ENCODE results near the gene COMTD1. TPM values are rescaled to one million over a fixed set of nuclear protein-coding genes. Genes with fewer than 3 reads are reported as not detected.

COMTD1 gene
- total RNA-seq, 1 donor from 2014 or later, result 17.1 TPM

GRCh38 chr10:75212343-75212742 lies 23.4 kb downstream of the COMTD1 start:
- peak overlapping the region; percentile 74 for H3K4me3 ChIP-seq (ENCODE audit: insufficient read depth, low read depth, low read length)
- H3K9me3 ChIP-seq (ENCODE audit: insufficient read depth, low read depth, low read length), result no peaks in the 10 kb centered on the region
- peaks cover 49% of the 10 kb centered on the region for H4K20me1 ChIP-seq (ENCODE audit: insufficient read depth, low read length)
- peak overlapping the region; percentile 99 for H3K27ac Mint-ChIP-seq (ENCODE audit: unreplicated experiment)
- FAIRE-seq, result no peak
- H3K4me1 ChIP-seq (ENCODE audit: insufficient read depth, low read length), result peaks cover 34% of the 10 kb centered on the region
- H3K4me3 Mint-ChIP-seq (ENCODE audit: unreplicated experiment), result peak overlapping the region; percentile 99
- peaks cover 68% of the 10 kb centered on the region for H3K79me2 ChIP-seq (ENCODE audit: insufficient read depth, low read length)
- no peak for DNase-seq (ENCODE audit: low read depth)
- TF ChIP-seq, protein P1, sequence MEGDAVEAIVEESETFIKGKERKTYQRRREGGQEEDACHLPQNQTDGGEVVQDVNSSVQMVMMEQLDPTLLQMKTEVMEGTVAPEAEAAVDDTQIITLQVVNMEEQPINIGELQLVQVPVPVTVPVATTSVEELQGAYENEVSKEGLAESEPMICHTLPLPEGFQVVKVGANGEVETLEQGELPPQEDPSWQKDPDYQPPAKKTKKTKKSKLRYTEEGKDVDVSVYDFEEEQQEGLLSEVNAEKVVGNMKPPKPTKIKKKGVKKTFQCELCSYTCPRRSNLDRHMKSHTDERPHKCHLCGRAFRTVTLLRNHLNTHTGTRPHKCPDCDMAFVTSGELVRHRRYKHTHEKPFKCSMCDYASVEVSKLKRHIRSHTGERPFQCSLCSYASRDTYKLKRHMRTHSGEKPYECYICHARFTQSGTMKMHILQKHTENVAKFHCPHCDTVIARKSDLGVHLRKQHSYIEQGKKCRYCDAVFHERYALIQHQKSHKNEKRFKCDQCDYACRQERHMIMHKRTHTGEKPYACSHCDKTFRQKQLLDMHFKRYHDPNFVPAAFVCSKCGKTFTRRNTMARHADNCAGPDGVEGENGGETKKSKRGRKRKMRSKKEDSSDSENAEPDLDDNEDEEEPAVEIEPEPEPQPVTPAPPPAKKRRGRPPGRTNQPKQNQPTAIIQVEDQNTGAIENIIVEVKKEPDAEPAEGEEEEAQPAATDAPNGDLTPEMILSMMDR (IDR thresholded peaks at IDR 0.05; ENCODE audit: insufficient read depth, low read depth, low read length), result no peak
- TF ChIP-seq EZH2 (IDR thresholded peaks at IDR 0.05; ENCODE audit: insufficient read depth, low read length), result no peak
- no peaks in the 10 kb centered on the region for H3K27me3 Mint-ChIP-seq (ENCODE audit: low read depth, unreplicated experiment)
- H3K9me3 Mint-ChIP-seq (ENCODE audit: unreplicated experiment), result no peaks in the 10 kb centered on the region
- peak overlapping the region; percentile 99 for H3K27ac ChIP-seq (ENCODE audit: low read depth, low read length)
- peaks cover 35% of the 10 kb centered on the region for H3K4me1 Mint-ChIP-seq (ENCODE audit: low read depth, unreplicated experiment)
- peak overlapping the region; percentile 100 for H3K4me2 ChIP-seq (ENCODE audit: low read length)
- H3K27me3 ChIP-seq (ENCODE audit: insufficient read depth, low read length), result no peaks in the 10 kb centered on the region
- H3K36me3 Mint-ChIP-seq (ENCODE audit: low read depth, unreplicated experiment), result peaks cover 21% of the 10 kb centered on the region
- peak overlapping the region; percentile 98 for H3K9ac ChIP-seq (ENCODE audit: low read length)
- H3K36me3 ChIP-seq (ENCODE audit: insufficient read depth, low read length), result peaks cover 34% of the 10 kb centered on the region
- H2AFZ ChIP-seq (ENCODE audit: low read depth, low read length), result no peak overlapping the region

- Histone ChIP-seq H3K9ac (ENCODE audit: low read length) (peak overlapping the region; percentile 98), H3K36me3 (ENCODE audit: insufficient read depth, low read length) (peaks cover 23% of the 10 kb centered on the region), H3K9me3 (ENCODE audit: insufficient read depth, low read depth, low read length) (no peaks in the 10 kb centered on the region), H3K4me1 (ENCODE audit: insufficient read depth, low read length) (peaks cover 30% of the 10 kb centered on the region), H3K4me2 (ENCODE audit: low read length) (peak overlapping the region; percentile 100), H3K27ac (ENCODE audit: low read depth, low read length) (peak overlapping the region; percentile 99), H3K4me3 (ENCODE audit: insufficient read depth, low read depth, low read length) (peak overlapping the region; percentile 74), H3K27me3 (ENCODE audit: insufficient read depth, low read length) (no peaks in the 10 kb centered on the region), H2AFZ (ENCODE audit: low read depth, low read length) (peak overlapping the region; percentile 92), H3K79me2 (ENCODE audit: insufficient read depth, low read length) (peaks cover 56% of the 10 kb centered on the region), H4K20me1 (ENCODE audit: insufficient read depth, low read length) (peaks cover 37% of the 10 kb centered on the region)
- Mint-ChIP-seq H3K9me3 (ENCODE audit: unreplicated experiment) (no peaks in the 10 kb centered on the region), H3K4me1 (ENCODE audit: low read depth, unreplicated experiment) (peaks cover 29% of the 10 kb centered on the region), H3K27ac (ENCODE audit: unreplicated experiment) (peak overlapping the region; percentile 99), H3K36me3 (ENCODE audit: low read depth, unreplicated experiment) (peaks cover 20% of the 10 kb centered on the region), H3K27me3 (ENCODE audit: low read depth, unreplicated experiment) (no peaks in the 10 kb centered on the region), H3K4me3 (ENCODE audit: unreplicated experiment) (peak overlapping the region; percentile 99)
- TF ChIP-seq EZH2 (IDR thresholded peaks at IDR 0.05; ENCODE audit: insufficient read depth, low read length), result no peak
- TF ChIP-seq, protein P1 (IDR thresholded peaks at IDR 0.05; ENCODE audit: insufficient read depth, low read depth, low read length), result no peak
- FAIRE-seq (no peak), DNase-seq (ENCODE audit: low read depth) (peak; percentile 60)
Observed at GRCh38 chr10:75211007-75211691, 24.6 kb downstream of the COMTD1 start.
